Lung (tissue), 12 donors: Measurements from ENCODE around the gene CCNI2. TPM values are rescaled to one million over a fixed set of nuclear protein-coding genes. Genes with fewer than 3 reads are reported as not detected.

Experiments
- ATAC-seq: fragments of 200-7000 bp; cut with Tn5 transposase; one replicate; pipeline ENCODE4 v1.9.1; 2020; ENCODE audit warnings: moderate number of reproducible peaks; ENCODE audit not compliant: insufficient read depth, low FRiP score
- DNase-seq, 3 donors: peaks; one replicate each; pipeline ENCODE4 v3.0.0-alpha.2; 2013 to 2017
- H3K27ac ChIP-seq, 2 donors: one replicate each; pipeline ENCODE4 v1.5.1; 2013; ENCODE audit warnings: mild to moderate bottlenecking in 2 of 2, moderate library complexity in 2 of 2, control low read depth in 1 of 2, inconsistent platforms in 1 of 2, low read depth in 1 of 2, low read length in 1 of 2
- H3K27me3 ChIP-seq, 3 donors: one replicate each; pipeline ENCODE4 v1.5.1; 2013; ENCODE audit warnings: low read length in 2 of 3; ENCODE audit not compliant: control insufficient read depth in 3 of 3, insufficient read depth in 3 of 3
- H3K36me3 ChIP-seq, 4 donors: one replicate each; pipeline ENCODE4 v1.5.1; 2013; ENCODE audit warnings: low read length in 4 of 4, mild to moderate bottlenecking in 1 of 4, moderate library complexity in 1 of 4; ENCODE audit not compliant: control insufficient read depth in 4 of 4, insufficient read depth in 4 of 4
- H3K4me1 ChIP-seq, 5 donors: one replicate each; pipeline ENCODE4 v1.5.1; 2013; ENCODE audit warnings: low read length in 5 of 5, mild to moderate bottlenecking in 2 of 5, moderate library complexity in 1 of 5; ENCODE audit not compliant: control insufficient read depth in 5 of 5, insufficient read depth in 5 of 5
- H3K4me3 ChIP-seq: one replicate; pipeline ENCODE4 v1.5.1; 2013; ENCODE audit warnings: mild to moderate bottlenecking, control low read depth, moderate library complexity
- H3K9ac ChIP-seq, 2 donors: one replicate each; pipeline ENCODE4 v1.5.1; 2013; ENCODE audit warnings: low read length in 2 of 2, control low read depth in 1 of 2; ENCODE audit not compliant: insufficient read depth in 1 of 2
- H3K9me3 ChIP-seq, 4 donors: one replicate each; pipeline ENCODE4 v1.5.1; 2013; ENCODE audit warnings: low read length in 3 of 4, mild to moderate bottlenecking in 1 of 4, moderate library complexity in 1 of 4; ENCODE audit not compliant: control insufficient read depth in 4 of 4, insufficient read depth in 3 of 4
- CTCF ChIP-seq: IDR thresholded peaks from 2 replicates; pipeline ENCODE4 v1.5.1; 2012; ENCODE audit warnings: mild to moderate bottlenecking; ENCODE audit errors: control extremely low read depth, extremely low read depth
- WGBS, 2 donors: extraction: QIAGEN DNeasy Blood & Tissue Kit; methylation state at CpG; one replicate each; pipeline ENCODE4 v1.1.7; 2013; 5-methylcytosine and 5-hydroxymethylcytosine counted together
- polyA plus RNA-seq, 2 donors: library from polyadenylated mRNA; stranded (reverse); fragments of 200-250 nt; gene quantifications; one replicate each; pipeline ENCODE4 v1.2.1, GENCODE V29; 2013
- total RNA-seq, 2 donors: library from RNA; depleted of rRNA in 1 of 2; stranded (reverse); fragments of >200 nt in 1 of 2; gene quantifications; one replicate each; pipeline ENCODE4 v1.2.1, GENCODE V29; 2014 to 2021
- donor health status: control.
- donor health status: control.
- donor health status: Bipolar disorder and iron deficiency.
- donor health status: healthy.
- donor health status: DM: yes; HTN: yes; CAD: no.

The CCNI2 gene
- total and polyA plus RNA-seq, 4 donors, result 0.55 to 0.88 (median 0.67) TPM

GRCh38 chr5:132729896-132730295 is 17.3 kb upstream of the CCNI2 start:
- no peak for TF ChIP-seq CTCF
- DNase-seq (no peak), ATAC-seq (no peak)
- WGBS, 2 donors, result 96 to 97% methylated on average over 10 of the region's 10 CpGs
- Histone ChIP-seq H3K27me3 (no peaks in the 10 kb centered on the region), H3K27ac (no peak overlapping the region), H3K4me1 (no peaks in the 10 kb centered on the region), H3K9me3 (no peaks in the 10 kb centered on the region), H3K4me3 (no peak overlapping the region), H3K36me3 (peaks cover 0 to 8% (median 2%) of the 10 kb centered on the region in 4 donors), H3K9ac (no peak overlapping the region)

GRCh38 chr5:132733499-132734148 is 13.6 kb upstream of the CCNI2 start:
- Histone ChIP-seq H3K9me3 (no peaks in the 10 kb centered on the region), H3K27ac (no peak overlapping the region), H3K9ac (no peak overlapping the region), H3K27me3 (no peaks in the 10 kb centered on the region), H3K36me3 (peaks cover 0 to 4% (median under 1%) of the 10 kb centered on the region in 4 donors), H3K4me3 (no peak overlapping the region), H3K4me1 (peaks cover 0 to 11% (median 6%) of the 10 kb centered on the region in 5 donors)
- 86 to 97% methylated on average over 2 of the region's 2 CpGs for WGBS, 2 donors
- no peak for ATAC-seq
- no peak for TF ChIP-seq CTCF
- no peak for DNase-seq

- ATAC-seq (no peak), DNase-seq (no peak)
- peaks cover 0 to 4% (median 0%) of the 10 kb centered on the region in 4 donors for H3K36me3 ChIP-seq
- WGBS, 2 donors, result 96 to 97% methylated on average over 2 of the region's 2 CpGs
- H3K27me3 ChIP-seq, result no peaks in the 10 kb centered on the region
- H3K4me3 ChIP-seq, result no peak overlapping the region
- H3K27ac ChIP-seq, result no peak overlapping the region
- H3K9ac ChIP-seq, result no peak overlapping the region
- no peaks in the 10 kb centered on the region for H3K9me3 ChIP-seq
- peaks cover 0 to 11% (median 6%) of the 10 kb centered on the region in 5 donors for H3K4me1 ChIP-seq
- TF ChIP-seq CTCF, result no peak
These were observed 12.5 kb upstream of the CCNI2 start for GRCh38 chr5:132734687-132735086.
